IPS DF 6.9 (cell line): ENCODE measurements around the gene HOXB2.

Source experiments
- DNase-seq: peaks from one replicate; pipeline ENCODE4 v3.0.0-alpha.2; 2013; ENCODE audit warnings: low read depth, low spot score
- H3K27ac ChIP-seq: one replicate; pipeline ENCODE4 v1.5.1; 2013; ENCODE audit warnings: low read length, control low read depth
- H3K27me3 ChIP-seq: 2 replicates; pipeline ENCODE4 v1.6.1; 2013; ENCODE audit warnings: mild to moderate bottlenecking, low read length; ENCODE audit not compliant: control insufficient read depth, insufficient read depth
- H3K36me3 ChIP-seq: 2 replicates; pipeline ENCODE4 v1.6.1; 2013; ENCODE audit warnings: low read length; ENCODE audit not compliant: control insufficient read depth, insufficient read depth
- H3K4me1 ChIP-seq: 2 replicates; pipeline ENCODE4 v1.6.1; 2013; ENCODE audit warnings: low read length; ENCODE audit not compliant: control insufficient read depth, insufficient read depth
- H3K4me3 ChIP-seq: 2 replicates; pipeline ENCODE4 v1.5.1; 2013; ENCODE audit warnings: mild to moderate bottlenecking, low read length
- H3K9me3 ChIP-seq: 2 replicates; pipeline ENCODE4 v1.6.1; 2013; ENCODE audit warnings: low read length, inconsistent platforms; ENCODE audit not compliant: control insufficient read depth, insufficient read depth
- WGBS: extraction: QIAGEN DNeasy Blood & Tissue Kit; methylation state at CpG from one replicate; pipeline ENCODE4 v1.1.7; 2013; ENCODE audit warnings: mixed read lengths, missing lambda C conversion rate; ENCODE audit not compliant: insufficient read length, insufficient coverage; 5-methylcytosine and 5-hydroxymethylcytosine counted together

HOXB2 gene

DNA sequence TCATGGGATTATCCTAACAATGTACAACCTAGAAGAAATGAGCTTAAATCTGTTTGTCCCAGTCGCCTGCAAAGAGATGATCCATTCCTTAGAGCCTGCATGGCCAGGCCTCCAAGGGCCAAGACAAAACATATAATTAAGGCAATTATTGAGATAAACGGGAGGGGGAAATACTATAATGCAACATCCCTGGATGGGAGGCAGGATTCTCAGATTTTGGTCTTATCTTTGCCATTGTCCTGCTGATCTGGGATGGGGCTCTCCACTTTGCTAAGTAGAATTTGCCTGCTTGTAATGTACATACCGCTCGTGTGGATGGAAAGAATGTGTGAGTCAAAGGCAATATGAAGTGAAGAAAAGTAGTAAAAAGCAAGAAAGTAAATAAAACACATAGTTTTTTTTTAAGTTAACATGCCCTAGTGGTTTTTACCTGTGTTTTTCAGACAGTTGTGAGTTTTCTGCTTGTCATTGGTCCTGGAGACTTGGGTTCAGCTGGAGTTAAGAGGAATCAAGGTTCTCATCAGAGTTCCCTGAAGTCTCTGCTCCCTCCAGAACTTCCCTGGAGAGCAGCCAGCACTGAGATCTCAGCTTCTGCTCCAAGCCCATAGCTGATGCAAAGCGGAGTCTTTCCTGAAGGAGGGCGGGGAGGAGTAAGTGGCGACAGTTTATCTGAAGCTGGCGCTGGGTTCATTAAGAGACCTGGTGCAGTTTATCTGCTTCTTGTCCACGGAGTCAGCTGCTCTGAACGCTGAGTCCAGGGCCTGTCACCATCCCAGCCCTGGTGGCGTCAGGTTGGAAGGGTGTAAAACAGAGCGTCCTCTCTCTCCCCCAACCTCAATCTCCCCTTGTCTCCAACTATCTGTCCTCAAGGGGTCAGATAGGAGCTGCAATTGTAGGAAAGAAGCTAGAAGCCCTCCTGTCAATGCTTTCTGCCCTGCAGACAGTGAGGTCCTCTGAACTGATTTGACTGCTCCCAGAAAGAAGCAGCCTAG lies 44.2 kb downstream of the HOXB2 start:
- Histone ChIP-seq H3K4me1 (no peaks in the 10 kb centered on the region), H3K36me3 (no peaks in the 10 kb centered on the region), H3K27ac (no peak overlapping the region), H3K4me3 (no peak overlapping the region), H3K27me3 (peaks cover 2% of the 10 kb centered on the region; the same call in 1 of the 2 replicates), H3K9me3 (no peaks in the 10 kb centered on the region)
- DNase-seq: no peak
- WGBS: no CpG with 5 or more reads among the region's 12 CpGs

DNA sequence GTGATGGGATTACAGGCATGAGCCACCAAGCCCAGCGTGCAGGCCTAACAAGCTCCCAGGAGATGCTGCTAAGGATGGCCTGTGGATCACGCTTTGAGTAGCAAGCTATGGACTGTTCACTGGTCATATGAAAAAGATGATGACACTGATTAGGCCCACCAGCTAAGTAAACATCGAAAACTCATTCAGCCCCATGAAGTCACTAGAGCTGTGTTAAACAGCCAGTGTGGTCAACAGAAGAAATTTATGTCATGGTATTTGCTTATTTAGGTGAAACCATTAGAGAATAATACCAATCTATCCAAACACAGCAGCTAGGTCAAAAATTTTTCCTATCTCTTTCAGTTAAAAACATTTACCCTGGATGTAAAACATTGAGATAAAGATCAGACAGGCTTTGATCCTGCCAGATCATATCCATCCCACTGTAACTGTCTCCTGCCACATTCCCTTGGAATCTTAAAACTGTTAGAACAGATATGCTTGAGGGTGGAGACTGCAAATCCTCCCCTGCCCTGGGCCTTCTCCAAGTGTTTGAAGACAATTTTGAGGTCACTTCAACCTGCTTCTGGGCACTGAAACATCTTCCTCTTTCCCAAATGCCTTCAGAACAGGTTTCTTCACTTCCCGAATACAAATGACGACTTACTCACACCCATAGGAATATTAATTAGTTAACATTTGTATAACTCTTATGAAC lies 45.0 kb downstream of the HOXB2 start:
- no peak overlapping the region for H3K27ac ChIP-seq
- H3K36me3 ChIP-seq: no peaks in the 10 kb centered on the region
- DNase-seq: no peak
- no peaks in the 10 kb centered on the region for H3K4me1 ChIP-seq
- H3K9me3 ChIP-seq: no peaks in the 10 kb centered on the region
- no peak overlapping the region for H3K4me3 ChIP-seq
- WGBS: no CpG with 5 or more reads among the region's 5 CpGs
- peaks cover 2% of the 10 kb centered on the region; the same call in 1 of the 2 replicates for H3K27me3 ChIP-seq

- no CpG with 5 or more reads among the region's 3 CpGs for WGBS
- H3K27me3 ChIP-seq: peaks cover 2% of the 10 kb centered on the region; the same call in 1 of the 2 replicates
- DNase-seq: no peak
- no peak overlapping the region for H3K27ac ChIP-seq
- H3K4me1 ChIP-seq: no peaks in the 10 kb centered on the region
- H3K4me3 ChIP-seq: no peak overlapping the region
- no peaks in the 10 kb centered on the region for H3K9me3 ChIP-seq
- no peaks in the 10 kb centered on the region for H3K36me3 ChIP-seq
Observed at GRCh38 chr17:48499248-48499647, 45.7 kb downstream of the HOXB2 start.

GRCh38 chr17:48498164-48498850 lies 46.6 kb downstream of the HOXB2 start:
- H3K4me3 ChIP-seq: no peak overlapping the region
- no peak overlapping the region for H3K27ac ChIP-seq
- no peaks in the 10 kb centered on the region for H3K36me3 ChIP-seq
- DNase-seq: no peak
- no CpG with 5 or more reads among the region's 6 CpGs for WGBS
- H3K4me1 ChIP-seq: no peaks in the 10 kb centered on the region
- no peaks in the 10 kb centered on the region for H3K9me3 ChIP-seq
- peaks cover 7% of the 10 kb centered on the region; the same call in 1 of the 2 replicates for H3K27me3 ChIP-seq

DNA sequence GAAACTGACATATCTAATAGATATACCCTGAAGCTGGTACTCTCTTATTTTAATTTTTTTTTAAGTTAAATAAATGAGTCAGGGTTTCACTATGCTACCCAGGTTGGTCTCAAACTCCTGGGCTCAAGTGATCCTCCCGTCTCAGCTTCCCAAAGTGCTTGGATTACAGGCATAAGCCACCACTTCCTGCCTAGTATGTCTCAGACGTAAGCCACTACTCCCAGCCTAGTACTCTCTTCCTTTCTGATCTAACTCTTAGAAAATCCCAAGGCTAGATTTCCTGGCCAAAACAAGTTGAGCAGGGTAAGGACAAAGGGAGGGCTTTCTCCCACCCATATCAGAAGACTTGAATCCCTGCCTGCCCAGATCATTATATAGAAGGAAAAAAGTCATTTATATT lies 47.8 kb downstream of the HOXB2 start:
- no peak for DNase-seq
- Histone ChIP-seq H3K27me3 (peaks cover 15% of the 10 kb centered on the region; the same call in 1 of the 2 replicates), H3K4me3 (no peak overlapping the region), H3K4me1 (peaks cover 1% of the 10 kb centered on the region; the same call in 1 of the 2 replicates), H3K9me3 (no peaks in the 10 kb centered on the region), H3K27ac (no peak overlapping the region), H3K36me3 (no peaks in the 10 kb centered on the region)
- no CpG with 5 or more reads among the region's 2 CpGs for WGBS

DNA sequence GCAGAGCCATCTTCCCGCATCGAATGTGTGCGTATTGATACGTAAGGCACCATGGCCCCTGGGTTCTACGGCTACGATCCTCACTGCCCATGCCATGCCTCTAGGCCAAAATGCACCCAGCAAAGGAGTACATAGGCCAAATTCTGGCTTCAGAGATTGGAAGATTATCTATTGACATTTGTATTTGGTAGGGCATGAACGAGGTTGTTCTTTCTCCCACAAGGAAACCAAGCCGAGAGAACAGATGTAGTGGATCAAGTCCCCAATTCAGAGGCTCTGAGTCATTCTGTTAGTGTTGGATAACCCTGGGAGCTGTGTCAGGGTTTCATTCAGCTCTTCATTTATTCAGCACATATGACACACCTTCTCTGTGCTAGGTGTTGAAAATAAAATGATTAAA lies 50.6 kb downstream of the HOXB2 start:
- H3K27ac ChIP-seq: no peak overlapping the region
- WGBS: no CpG with 5 or more reads among the region's 8 CpGs
- peaks cover 1% of the 10 kb centered on the region; the same call in 1 of the 2 replicates for H3K4me1 ChIP-seq
- H3K9me3 ChIP-seq: no peaks in the 10 kb centered on the region
- H3K36me3 ChIP-seq: no peaks in the 10 kb centered on the region
- H3K4me3 ChIP-seq: no peak overlapping the region
- peaks cover 16% of the 10 kb centered on the region; the same call in 1 of the 2 replicates for H3K27me3 ChIP-seq
- no peak for DNase-seq
